HepG2 (cell line): Measurements from ENCODE around the gene PTCRA. TPM values are rescaled to one million over a fixed set of nuclear protein-coding genes. Genes with fewer than 3 reads are reported as not detected.

Source experiments
- ATAC-seq: fragments of 200-7000 bp; cut with Tn5 transposase; 3 replicates; pipeline ENCODE4 v1.9.1; 2020; ENCODE audit warnings: mild to moderate bottlenecking, moderate library complexity
- BruUV-seq: library from RNA; stranded (reverse); fragments of 400-500 nt; replicated peaks from 2 replicates; lab custom pipeline; 2021; lab: Mats Ljungman, UMichigan
- CTCF ChIA-PET: fragments of 300-600 bp; formaldehyde crosslinking; extraction: SDS; loops from one replicate; lab custom pipeline; 2021; ENCODE audit warnings: low total read pairs, inconsistent platforms, low intra/inter-chr PET ratio; lab: Yijun Ruan, JAX
- POLR2A ChIA-PET: fragments of 350-600 bp; sonication (Branson Sonifier 250); formaldehyde crosslinking; loops from one replicate; lab custom pipeline; 2020; ENCODE audit warnings: antibody characterized with exemption, inconsistent platforms; lab: Yijun Ruan, JAX
- DNase-seq: peaks from one replicate; pipeline ENCODE4 v3.0.0-alpha.2; 2015; ENCODE audit warnings: low spot score
- FAIRE-seq: peaks from 3 replicates; lab custom pipeline; 2011; peaks lifted over from hg19 to GRCh38; lab: Jason Lieb, UNC
- H2AFZ ChIP-seq: one replicate; pipeline ENCODE4 v1.6.1; 2011; ENCODE audit warnings: low read length, inconsistent platforms
- H3K27ac ChIP-seq: fragments of 300-600 bp; 3 replicates; pipeline ENCODE4 v1.8.0; 2011; ENCODE audit warnings: mixed run types, mild to moderate bottlenecking, mixed read lengths, low read length, inconsistent platforms; ENCODE audit not compliant: insufficient read depth; ENCODE audit errors: extremely low read length
- H3K27me3 ChIP-seq, 2 experiments: fragments of 200-600 bp in 1 of 2; 2 replicates in 1 of 2; 3 replicates in 1 of 2; pipeline versions ENCODE4 v1.6.0 to v1.8.0; 2011; ENCODE audit warnings: low read length in 2 of 2, mild to moderate bottlenecking in 2 of 2, moderate library complexity in 2 of 2, inconsistent platforms in 1 of 2; ENCODE audit not compliant: insufficient read depth in 2 of 2, control insufficient read depth in 1 of 2
- H3K36me3 ChIP-seq, 2 experiments: fragments of 200-600 bp in 1 of 2; replicated peaks in 1 of 2; 2 replicates in 1 of 2; 3 replicates in 1 of 2; pipeline versions ENCODE4 v1.5.1 to v1.8.0; 2011; ENCODE audit warnings: low read length in 2 of 2, inconsistent platforms in 1 of 2; ENCODE audit not compliant: insufficient read depth in 2 of 2, control insufficient read depth in 1 of 2
- H3K4me1 ChIP-seq: 2 replicates; pipeline ENCODE4 v1.5.1; 2012; ENCODE audit warnings: low read length, inconsistent platforms; ENCODE audit not compliant: insufficient read depth
- H3K4me2 ChIP-seq: 2 replicates; pipeline ENCODE4 v1.6.0; 2011; ENCODE audit warnings: low read depth, low read length, inconsistent platforms
- H3K4me3 ChIP-seq, 3 experiments: fragments of 200-600 bp in 1 of 3; sonication (generic), shearing (Covaris generic) in 1 of 3; replicated peaks in 1 of 3; 2 replicates each; pipeline ENCODE4 v1.5.1; 2011 to 2016; ENCODE audit warnings: low read length in 3 of 3, inconsistent platforms in 2 of 3, low read depth in 2 of 3, mild to moderate bottlenecking in 2 of 3, control low read depth in 1 of 3, mixed read lengths in 1 of 3; ENCODE audit not compliant: insufficient read depth in 1 of 3
- H3K79me2 ChIP-seq: one replicate; pipeline ENCODE4 v1.6.1; 2011; ENCODE audit warnings: low read length, inconsistent platforms; ENCODE audit not compliant: insufficient read depth
- H3K9ac ChIP-seq: 2 replicates; pipeline ENCODE4 v1.6.0; 2011; ENCODE audit warnings: mild to moderate bottlenecking, low read depth, low read length, inconsistent platforms; ENCODE audit not compliant: insufficient read depth
- H3K9me3 ChIP-seq: 2 replicates; pipeline ENCODE4 v1.5.1; 2012; ENCODE audit warnings: mild to moderate bottlenecking, low read length
- H4K20me1 ChIP-seq: 2 replicates; pipeline ENCODE4 v1.6.0; 2011; ENCODE audit warnings: inconsistent platforms, mild to moderate bottlenecking, low read length, moderate library complexity; ENCODE audit not compliant: insufficient read depth
- ESRRA ChIP-seq: sonication (generic); formaldehyde crosslinking; IDR thresholded peaks from 2 replicates; pipeline ENCODE4 v1.5.1; 2020; ENCODE audit warnings: mild to moderate bottlenecking, low read depth, missing genetic modification reagents
- HNF4A ChIP-seq: sonication (generic); formaldehyde crosslinking; IDR thresholded peaks from 2 replicates; pipeline ENCODE4 v1.4.0; 2020; ENCODE audit warnings: missing genetic modification reagents
- IKZF4 ChIP-seq: sonication (generic); formaldehyde crosslinking; IDR thresholded peaks from 2 replicates; pipeline ENCODE4 v1.5.1; 2020; ENCODE audit warnings: borderline replicate concordance, mild to moderate bottlenecking, low read depth, missing genetic modification reagents; ENCODE audit errors: not compliant biosample characterization
- JDP2 ChIP-seq: sonication (generic); formaldehyde crosslinking; IDR thresholded peaks from 2 replicates; pipeline ENCODE4 v1.8.1; 2022; ENCODE audit warnings: missing genetic modification reagents, borderline replicate concordance
- MED1 ChIP-seq: sonication (generic); formaldehyde crosslinking; IDR thresholded peaks from 2 replicates; pipeline ENCODE4 v1.4.0; 2020; ENCODE audit warnings: missing genetic modification reagents
- NFKBIZ ChIP-seq: IDR thresholded peaks from 2 replicates; pipeline ENCODE4 v1.6.1; 2018; ENCODE audit warnings: missing genetic modification reagents, missing compliant biosample characterization
- SP5 ChIP-seq: IDR thresholded peaks from 2 replicates; pipeline ENCODE4 v1.6.1; 2016; ENCODE audit warnings: low read depth, borderline replicate concordance
- ZKSCAN5 ChIP-seq: sonication (generic); formaldehyde crosslinking; IDR thresholded peaks from 2 replicates; pipeline ENCODE4 v1.5.1; 2020; ENCODE audit warnings: mild to moderate bottlenecking, missing genetic modification reagents
- ZMYM2 ChIP-seq: sonication (generic); formaldehyde crosslinking; IDR thresholded peaks from 2 replicates; pipeline ENCODE4 v1.8.0; 2022; ENCODE audit warnings: mild to moderate bottlenecking, missing genetic modification reagents
- ZNF446 ChIP-seq: sonication (generic); formaldehyde crosslinking; IDR thresholded peaks from 2 replicates; pipeline ENCODE4 v1.5.0; 2020; ENCODE audit warnings: mild to moderate bottlenecking, missing genetic modification reagents
- ZNF451 ChIP-seq: sonication (generic); formaldehyde crosslinking; IDR thresholded peaks from 2 replicates; pipeline ENCODE4 v1.5.0; 2020; ENCODE audit warnings: mild to moderate bottlenecking, missing genetic modification reagents
- ZNF546 ChIP-seq: sonication (generic); formaldehyde crosslinking; conservative IDR thresholded peaks from 2 replicates; pipeline ENCODE4 v1.8.1; 2023; ENCODE audit warnings: mild to moderate bottlenecking, missing genetic modification reagents
- ZNF660 ChIP-seq: sonication (generic); formaldehyde crosslinking; IDR thresholded peaks from 2 replicates; pipeline ENCODE4 v1.5.1; 2020; ENCODE audit warnings: mild to moderate bottlenecking, low read depth, missing genetic modification reagents, borderline replicate concordance
- ZNF773 ChIP-seq: sonication (generic); formaldehyde crosslinking; IDR thresholded peaks from 2 replicates; pipeline ENCODE4 v1.4.0; 2020; ENCODE audit warnings: missing genetic modification reagents, borderline replicate concordance
- WGBS: methylation state at CpG from one replicate; pipeline ENCODE4 v1.1.6; 2017; ENCODE audit warnings: low lambda C conversion rate; 5-methylcytosine and 5-hydroxymethylcytosine counted together
- in situ Hi-C: cut with HindIII; loops from 2 replicates; pipeline ENCODE4 v1.10.0; 2017; ENCODE audit warnings: low pct_unique_long_range_greater_than_20kb; ENCODE audit not compliant: extremely low pct_ligation_motif_present
- intact Hi-C: fragments of 100-400 bp; cut with micrococcal nuclease; formaldehyde crosslinking; loops from one replicate; pipeline ENCODE4 v1.10.0; 2022; ENCODE audit not compliant: unreplicated experiment
- polyA plus RNA-seq, 8 experiments: library from polyadenylated mRNA; depleted of rRNA in 3 of 8; stranded (reverse) in 7 of 8; unstranded in 1 of 8; fragments of >200 nt; fragmentation: Illumina TruSeq in 4 of 8; extraction: Trizol in 4 of 8; gene quantifications; 2 replicates each; pipeline versions ENCODE4 v1.2.1 to v1.2.3, GENCODE V29; 2011 to 2016; ENCODE audit warnings: low read depth in 4 of 8, missing spikeins in 1 of 8, mixed read lengths in 1 of 8; ENCODE audit not compliant: insufficient read depth in 1 of 8
- total RNA-seq, 5 experiments: library from RNA; depleted of rRNA; stranded (reverse); fragments of >200 nt; fragmentation: Illumina TruSeq; extraction: Trizol; gene quantifications; 2 replicates each; pipeline ENCODE4 v1.2.3, GENCODE V29; 2016; ENCODE audit warnings: low read depth in 1 of 5
- TF ChIP-seq, protein P1 (sequence below): sonication (generic); formaldehyde crosslinking; IDR thresholded peaks from 2 replicates; pipeline ENCODE4 v1.4.0; 2020; ENCODE audit warnings: mild to moderate bottlenecking, missing genetic modification reagents
- TF ChIP-seq, protein P2 (sequence below): sonication (generic); formaldehyde crosslinking; IDR thresholded peaks from 2 replicates; pipeline ENCODE4; 2020; ENCODE audit warnings: missing genetic modification reagents, mild to moderate bottlenecking, borderline replicate concordance
- TF ChIP-seq, protein P3 (sequence below): sonication (generic); formaldehyde crosslinking; IDR thresholded peaks from 2 replicates; pipeline ENCODE4 v1.4.0; 2020; ENCODE audit warnings: missing genetic modification reagents
- TF ChIP-seq, protein P4 (sequence below): sonication (generic); formaldehyde crosslinking; IDR thresholded peaks from 2 replicates; pipeline ENCODE4 v1.5.1; 2020; ENCODE audit warnings: mild to moderate bottlenecking, moderate library complexity, missing genetic modification reagents

Gene PTCRA
- total and polyA plus RNA-seq, 2 of the 13 experiments (the other 11 are each of a cell fraction or from before 2014, with no cell fraction given): not detected

DNA sequence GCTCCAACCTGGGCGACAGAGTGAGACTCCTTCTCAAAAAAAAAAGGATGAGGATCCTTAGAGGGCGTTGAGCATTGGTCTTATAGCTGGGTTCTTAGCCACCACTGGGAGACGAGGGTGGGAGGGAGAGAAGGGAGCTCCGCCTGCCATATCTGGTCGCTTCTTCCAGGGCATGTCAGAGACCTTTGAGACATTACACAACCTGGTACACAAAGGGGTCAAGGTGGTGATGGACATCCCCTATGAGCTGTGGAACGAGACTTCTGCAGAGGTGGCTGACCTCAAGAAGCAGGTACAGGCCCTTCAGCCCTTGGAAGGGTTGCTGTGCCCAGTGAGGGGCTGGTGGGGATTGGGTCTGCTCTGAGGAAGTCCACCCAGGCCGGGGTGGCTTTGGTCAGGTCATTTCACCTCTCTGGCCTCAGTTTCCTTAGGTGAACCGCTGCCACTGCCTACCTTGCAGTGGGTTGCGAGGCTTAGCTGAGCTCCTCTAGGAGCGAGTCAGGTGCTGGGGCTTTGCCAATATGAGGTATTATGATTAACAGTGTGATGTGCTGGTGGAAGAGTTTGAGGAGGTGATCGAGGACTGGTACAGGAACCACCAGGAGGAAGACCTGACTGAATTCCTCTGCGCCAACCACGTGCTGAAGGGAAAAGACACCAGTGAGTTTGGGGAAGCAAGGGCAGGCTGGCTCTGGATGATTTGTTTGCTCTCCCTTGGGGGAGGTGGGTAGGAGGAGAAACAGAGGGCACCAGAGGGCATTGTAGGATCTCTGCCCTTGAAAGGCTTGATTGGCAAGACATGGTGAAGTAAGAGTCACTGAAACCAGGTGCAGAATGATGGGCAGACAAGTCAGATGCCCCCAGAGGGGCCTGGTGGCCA, 21.9 kb downstream of the PTCRA start:
- in situ Hi-C loops: no loop called here
- POLR2A ChIA-PET: interaction anchor here (0.8 to 5.0 kb wide), 6 partner anchors 8 to 58 kb away, joined by 3 to 56 read pairs (median 4); partner anchors contain the start of genes CNPY3, GNMT, PEX6 and PPP2R5D
- no peak for TF ChIP-seq ESRRA (CRISPR knock-in tag)
- TF ChIP-seq, protein P1, sequence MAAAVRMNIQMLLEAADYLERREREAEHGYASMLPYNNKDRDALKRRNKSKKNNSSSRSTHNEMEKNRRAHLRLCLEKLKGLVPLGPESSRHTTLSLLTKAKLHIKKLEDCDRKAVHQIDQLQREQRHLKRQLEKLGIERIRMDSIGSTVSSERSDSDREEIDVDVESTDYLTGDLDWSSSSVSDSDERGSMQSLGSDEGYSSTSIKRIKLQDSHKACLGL (CRISPR knock-in tag): 0 out of 2 replicates have a peak, but pooled peaks have one; percentile 0
- no peak for TF ChIP-seq ZNF446 (CRISPR knock-in tag)
- TF ChIP-seq SP5 (CRISPR knock-in tag): no peak
- no peak for TF ChIP-seq ZNF451 (CRISPR knock-in tag)
- TF ChIP-seq ZMYM2 (CRISPR knock-in tag): no peak
- no peak for TF ChIP-seq MED1
- no peak for TF ChIP-seq IKZF4 (CRISPR knock-in tag)
- TF ChIP-seq, protein P2, sequence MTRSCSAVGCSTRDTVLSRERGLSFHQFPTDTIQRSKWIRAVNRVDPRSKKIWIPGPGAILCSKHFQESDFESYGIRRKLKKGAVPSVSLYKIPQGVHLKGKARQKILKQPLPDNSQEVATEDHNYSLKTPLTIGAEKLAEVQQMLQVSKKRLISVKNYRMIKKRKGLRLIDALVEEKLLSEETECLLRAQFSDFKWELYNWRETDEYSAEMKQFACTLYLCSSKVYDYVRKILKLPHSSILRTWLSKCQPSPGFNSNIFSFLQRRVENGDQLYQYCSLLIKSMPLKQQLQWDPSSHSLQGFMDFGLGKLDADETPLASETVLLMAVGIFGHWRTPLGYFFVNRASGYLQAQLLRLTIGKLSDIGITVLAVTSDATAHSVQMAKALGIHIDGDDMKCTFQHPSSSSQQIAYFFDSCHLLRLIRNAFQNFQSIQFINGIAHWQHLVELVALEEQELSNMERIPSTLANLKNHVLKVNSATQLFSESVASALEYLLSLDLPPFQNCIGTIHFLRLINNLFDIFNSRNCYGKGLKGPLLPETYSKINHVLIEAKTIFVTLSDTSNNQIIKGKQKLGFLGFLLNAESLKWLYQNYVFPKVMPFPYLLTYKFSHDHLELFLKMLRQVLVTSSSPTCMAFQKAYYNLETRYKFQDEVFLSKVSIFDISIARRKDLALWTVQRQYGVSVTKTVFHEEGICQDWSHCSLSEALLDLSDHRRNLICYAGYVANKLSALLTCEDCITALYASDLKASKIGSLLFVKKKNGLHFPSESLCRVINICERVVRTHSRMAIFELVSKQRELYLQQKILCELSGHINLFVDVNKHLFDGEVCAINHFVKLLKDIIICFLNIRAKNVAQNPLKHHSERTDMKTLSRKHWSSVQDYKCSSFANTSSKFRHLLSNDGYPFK (CRISPR knock-in tag): no peak
- TF ChIP-seq HNF4A (CRISPR knock-in tag): peak; percentile 56; the same call in 1 of the 2 replicates
- no peak for TF ChIP-seq ZNF546 (CRISPR knock-in tag)
- TF ChIP-seq ZNF773 (CRISPR knock-in tag): no peak
- TF ChIP-seq, protein P3, sequence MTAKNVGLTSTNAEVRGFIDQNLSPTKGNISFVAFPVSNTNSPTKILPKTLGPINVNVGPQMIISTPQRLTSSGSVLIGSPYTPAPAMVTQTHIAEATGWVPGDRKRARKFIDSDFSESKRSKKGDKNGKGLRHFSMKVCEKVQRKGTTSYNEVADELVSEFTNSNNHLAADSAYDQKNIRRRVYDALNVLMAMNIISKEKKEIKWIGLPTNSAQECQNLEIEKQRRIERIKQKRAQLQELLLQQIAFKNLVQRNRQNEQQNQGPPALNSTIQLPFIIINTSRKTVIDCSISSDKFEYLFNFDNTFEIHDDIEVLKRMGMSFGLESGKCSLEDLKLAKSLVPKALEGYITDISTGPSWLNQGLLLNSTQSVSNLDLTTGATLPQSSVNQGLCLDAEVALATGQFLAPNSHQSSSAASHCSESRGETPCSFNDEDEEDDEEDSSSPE (CRISPR knock-in tag): no peak
- TF ChIP-seq ZNF660 (CRISPR knock-in tag): no peak
- TF ChIP-seq, protein P4, sequence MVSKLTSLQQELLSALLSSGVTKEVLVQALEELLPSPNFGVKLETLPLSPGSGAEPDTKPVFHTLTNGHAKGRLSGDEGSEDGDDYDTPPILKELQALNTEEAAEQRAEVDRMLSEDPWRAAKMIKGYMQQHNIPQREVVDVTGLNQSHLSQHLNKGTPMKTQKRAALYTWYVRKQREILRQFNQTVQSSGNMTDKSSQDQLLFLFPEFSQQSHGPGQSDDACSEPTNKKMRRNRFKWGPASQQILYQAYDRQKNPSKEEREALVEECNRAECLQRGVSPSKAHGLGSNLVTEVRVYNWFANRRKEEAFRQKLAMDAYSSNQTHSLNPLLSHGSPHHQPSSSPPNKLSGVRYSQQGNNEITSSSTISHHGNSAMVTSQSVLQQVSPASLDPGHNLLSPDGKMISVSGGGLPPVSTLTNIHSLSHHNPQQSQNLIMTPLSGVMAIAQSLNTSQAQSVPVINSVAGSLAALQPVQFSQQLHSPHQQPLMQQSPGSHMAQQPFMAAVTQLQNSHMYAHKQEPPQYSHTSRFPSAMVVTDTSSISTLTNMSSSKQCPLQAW (CRISPR knock-in tag): no peak
- TF ChIP-seq NFKBIZ (CRISPR knock-in tag): no peak
- no peak for TF ChIP-seq JDP2 (CRISPR knock-in tag)
- no peak for TF ChIP-seq ZKSCAN5 (CRISPR knock-in tag)

More for the DNA sequence above, 21.9 kb downstream of the PTCRA start:
- no peaks in the 10 kb centered on the region for H4K20me1 ChIP-seq
- no peaks in the 10 kb centered on the region for H3K9me3 ChIP-seq
- no peak overlapping the region for H2AFZ ChIP-seq
- peaks cover 67% of the 10 kb centered on the region for H3K4me1 ChIP-seq
- BruUV-seq: no TSS peak
- intact Hi-C loops: loop anchor here (5.0 kb wide), 1 partner anchor 35 kb away; no protein-coding TSS in a partner anchor
- no peak for ATAC-seq
- no peaks in the 10 kb centered on the region for H3K27me3 ChIP-seq
- 87% methylated on average over 12 of the region's 13 CpGs for WGBS
- peaks cover 12% of the 10 kb centered on the region for H3K79me2 ChIP-seq
- CTCF ChIA-PET: no interaction called here
- no peak for DNase-seq
- H3K4me2 ChIP-seq: no peak overlapping the region
- no peak for FAIRE-seq
- H3K9ac ChIP-seq: no peak overlapping the region
- H3K36me3 ChIP-seq: peaks cover 15 to 41% of the 10 kb centered on the region in 2 experiments
- H3K4me3 ChIP-seq: no peak overlapping the region
- peak overlapping the region; percentile 81 for H3K27ac ChIP-seq
